B cell (primary cell): ENCODE results near the gene ACER1.

Source experiments
- EZH2 ChIP-seq: IDR thresholded peaks from 2 replicates; pipeline ENCODE4 v1.6.1; 2012; ENCODE audit warnings: borderline replicate concordance, low read depth, mild to moderate bottlenecking, moderate library complexity, low read length; ENCODE audit not compliant: insufficient read depth, poor library complexity, severe bottlenecking
- TF ChIP-seq, protein P1 (sequence below): fragments of 200-600 bp; IDR thresholded peaks from one replicate; pipeline ENCODE4 v1.8.0; 2022; ENCODE audit warnings: antibody characterized with exemption, mild to moderate bottlenecking

DNA sequence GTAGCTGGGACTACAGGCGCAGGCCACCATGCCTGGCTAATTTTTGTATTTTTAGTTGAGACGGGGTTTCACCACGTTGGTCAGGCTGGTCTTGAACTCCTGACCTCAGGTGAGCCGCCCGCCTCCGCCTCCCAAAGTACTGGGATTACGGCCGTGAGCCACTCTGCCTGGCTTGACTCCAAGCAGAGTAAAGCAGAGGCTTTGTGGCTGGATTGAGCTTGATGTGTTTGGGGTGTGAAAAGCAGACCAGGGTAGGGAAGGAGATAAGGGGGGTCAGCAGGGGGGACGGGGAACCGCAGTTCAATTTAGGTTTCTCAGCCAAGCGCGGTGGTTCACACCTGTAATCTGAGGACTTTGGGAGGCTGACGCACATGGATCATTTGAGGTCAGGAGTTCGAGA lies 23.8 kb upstream of the ACER1 start:
- TF ChIP-seq, protein P1, sequence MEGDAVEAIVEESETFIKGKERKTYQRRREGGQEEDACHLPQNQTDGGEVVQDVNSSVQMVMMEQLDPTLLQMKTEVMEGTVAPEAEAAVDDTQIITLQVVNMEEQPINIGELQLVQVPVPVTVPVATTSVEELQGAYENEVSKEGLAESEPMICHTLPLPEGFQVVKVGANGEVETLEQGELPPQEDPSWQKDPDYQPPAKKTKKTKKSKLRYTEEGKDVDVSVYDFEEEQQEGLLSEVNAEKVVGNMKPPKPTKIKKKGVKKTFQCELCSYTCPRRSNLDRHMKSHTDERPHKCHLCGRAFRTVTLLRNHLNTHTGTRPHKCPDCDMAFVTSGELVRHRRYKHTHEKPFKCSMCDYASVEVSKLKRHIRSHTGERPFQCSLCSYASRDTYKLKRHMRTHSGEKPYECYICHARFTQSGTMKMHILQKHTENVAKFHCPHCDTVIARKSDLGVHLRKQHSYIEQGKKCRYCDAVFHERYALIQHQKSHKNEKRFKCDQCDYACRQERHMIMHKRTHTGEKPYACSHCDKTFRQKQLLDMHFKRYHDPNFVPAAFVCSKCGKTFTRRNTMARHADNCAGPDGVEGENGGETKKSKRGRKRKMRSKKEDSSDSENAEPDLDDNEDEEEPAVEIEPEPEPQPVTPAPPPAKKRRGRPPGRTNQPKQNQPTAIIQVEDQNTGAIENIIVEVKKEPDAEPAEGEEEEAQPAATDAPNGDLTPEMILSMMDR = no peak
- TF ChIP-seq EZH2 = no peak
